Activated T-helper 2 cell treated with anti-CD3 and anti-CD28 coated beads, Interferon-gamma antibody, Interleukin-2, Interleukin-4, amounts not matched to agents 10 μg/mL and 5 μg/mL and 100 μg/mL, durations not matched to agents 14 hours and 24 hours and 36 hours (primary cell): Measurements from ENCODE around the gene PNLDC1. TPM values are rescaled to one million over a fixed set of nuclear protein-coding genes. Genes with fewer than 3 reads are reported as not detected.
"Not testable (repeated sequence)": the region's sequence is repeated elsewhere in the genome, so short reads cannot be mapped to it uniquely, and the experiment has no call there.

Experiments used
- DNase-seq: peaks from one replicate; pipeline ENCODE4 v3.0.0; 2021; ENCODE audit warnings: low spot score
- H3K27ac Mint-ChIP-seq: one replicate; pipeline ENCODE4 v1.8.0; 2021; ENCODE audit warnings: mixed read lengths
- H3K27me3 Mint-ChIP-seq: one replicate; pipeline ENCODE4 v1.8.0; 2021; ENCODE audit warnings: low read depth, mixed read lengths
- H3K36me3 Mint-ChIP-seq: one replicate; pipeline ENCODE4 v1.8.0; 2021; ENCODE audit warnings: low read depth, mixed read lengths
- H3K4me1 Mint-ChIP-seq: one replicate; pipeline ENCODE4 v1.8.0; 2021; ENCODE audit warnings: low read depth, mixed read lengths
- H3K4me3 Mint-ChIP-seq: one replicate; pipeline ENCODE4 v1.8.0; 2021; ENCODE audit warnings: low read depth, mild to moderate bottlenecking, moderate library complexity, mixed read lengths
- H3K9me3 Mint-ChIP-seq: one replicate; pipeline ENCODE4 v1.8.0; 2021; ENCODE audit warnings: mixed read lengths
- intact Hi-C: fragments of 100-400 bp; cut with micrococcal nuclease; formaldehyde crosslinking; loops from one replicate; pipeline ENCODE4 v1.15.1; 2023
- total RNA-seq: library from RNA; stranded (reverse); gene quantifications from 2 replicates; pipeline ENCODE4 v1.2.3, GENCODE V29; 2022

PNLDC1 gene
- total RNA-seq, 1 donor from 2014 or later = 0.32 TPM

- peak; percentile 86 for DNase-seq
- H3K4me3 Mint-ChIP-seq = peak within 1 kb of the TSS; percentile 96
- peaks cover 42% of the 10 kb centered on the region for H3K4me1 Mint-ChIP-seq
- intact Hi-C loops = loop anchor here (2.0 kb wide), 1 partner anchor 140 kb away; no protein-coding TSS in a partner anchor
- H3K27me3 Mint-ChIP-seq = no peaks in the 10 kb centered on the region
- H3K27ac Mint-ChIP-seq = peak within 1 kb of the TSS; percentile 97
- no peaks in the 10 kb centered on the region for H3K9me3 Mint-ChIP-seq
- peaks cover 72% of the 10 kb centered on the region for H3K36me3 Mint-ChIP-seq
These were observed 9.7 kb upstream of the PNLDC1 start, which contains the start of gene MRPL18 for GRCh38 chr6:159790149-159790955. Gene MRPL18, plus strand, starts transcription at chr6:159790467. Its CDS starts 121 bp downstream, at chr6:159790588.

GRCh38 chr6:159790956-159791598 is 9.0 kb upstream of the PNLDC1 start:
- Mint-ChIP-seq H3K27me3 (no peaks in the 10 kb centered on the region), H3K9me3 (no peaks in the 10 kb centered on the region), H3K36me3 (peaks cover 72% of the 10 kb centered on the region), H3K27ac (peak overlapping the region; percentile 97), H3K4me1 (peaks cover 38% of the 10 kb centered on the region), H3K4me3 (peak overlapping the region; percentile 96)
- intact Hi-C loops = loop anchor here (2.0 kb wide), 1 partner anchor 140 kb away; no protein-coding TSS in a partner anchor
- no peak for DNase-seq

DNA sequence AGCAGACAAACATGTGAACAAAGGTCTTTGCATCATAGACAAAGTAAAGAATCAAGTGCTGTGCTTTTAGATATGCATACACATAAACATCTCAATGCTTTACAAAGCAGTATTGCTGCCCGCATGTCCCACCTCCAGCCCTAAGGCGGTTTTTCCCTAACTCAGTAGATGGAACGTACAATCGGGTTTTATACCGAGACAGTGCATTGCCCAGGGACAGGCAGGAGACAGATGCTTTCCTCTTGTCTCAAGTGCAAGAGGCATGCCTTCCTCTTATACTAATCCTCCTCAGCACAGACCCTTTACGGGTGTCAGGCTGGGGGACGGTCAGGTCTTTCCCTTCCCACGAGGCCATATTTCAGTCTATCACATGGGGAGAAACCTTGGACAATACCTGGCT is 5.1 kb upstream of the PNLDC1 start:
- H3K27ac Mint-ChIP-seq, H3K27me3 Mint-ChIP-seq, H3K4me3 Mint-ChIP-seq, H3K9me3 Mint-ChIP-seq, intact Hi-C loops, DNase-seq: not testable (repeated sequence)
- H3K36me3 Mint-ChIP-seq = peaks cover 86% of the 10 kb centered on the region
- peaks cover 23% of the 10 kb centered on the region for H3K4me1 Mint-ChIP-seq

GRCh38 chr6:159797554-159797953 is 2.5 kb upstream of the PNLDC1 start:
- Mint-ChIP-seq H3K4me3 (no peak overlapping the region), H3K36me3 (peaks cover 65% of the 10 kb centered on the region), H3K27me3 (no peaks in the 10 kb centered on the region), H3K4me1 (peaks cover 11% of the 10 kb centered on the region), H3K27ac (no peak overlapping the region), H3K9me3 (no peaks in the 10 kb centered on the region)
- intact Hi-C loops = no loop called here
- DNase-seq = no peak

- no peaks in the 10 kb centered on the region for H3K9me3 Mint-ChIP-seq
- no peaks in the 10 kb centered on the region for H3K27me3 Mint-ChIP-seq
- DNase-seq = no peak
- H3K4me3 Mint-ChIP-seq = no peak overlapping the region
- intact Hi-C loops = no loop called here
- no peak overlapping the region for H3K27ac Mint-ChIP-seq
- peaks cover 1% of the 10 kb centered on the region for H3K4me1 Mint-ChIP-seq
- H3K36me3 Mint-ChIP-seq = peaks cover 29% of the 10 kb centered on the region
These were observed 1.9 kb downstream of the PNLDC1 start for GRCh38 chr6:159801935-159802334.

DNA sequence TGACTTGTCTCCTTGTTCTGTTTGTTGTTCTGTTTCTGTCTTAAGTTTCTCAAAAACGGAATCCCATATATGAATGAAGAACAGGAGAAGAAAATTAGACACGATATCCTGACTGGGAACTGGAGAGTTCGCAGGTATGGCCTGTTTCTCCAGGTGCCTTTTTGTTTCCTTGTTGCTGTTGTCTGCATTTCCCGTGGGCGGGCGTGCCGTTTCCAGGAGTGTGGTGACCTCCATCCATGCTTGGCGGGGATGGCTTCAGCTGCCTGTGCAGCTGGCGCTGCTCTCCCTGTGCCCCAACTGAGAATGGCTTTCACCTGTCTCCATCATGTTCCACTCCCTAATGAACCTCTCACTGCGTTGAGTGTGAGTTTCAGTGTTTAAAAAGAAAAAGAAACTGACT is 4.4 kb downstream of the PNLDC1 start:
- H3K4me1 Mint-ChIP-seq = no peaks in the 10 kb centered on the region
- H3K36me3 Mint-ChIP-seq = peaks cover 3% of the 10 kb centered on the region
- H3K27me3 Mint-ChIP-seq = no peaks in the 10 kb centered on the region
- no peak overlapping the region for H3K27ac Mint-ChIP-seq
- H3K4me3 Mint-ChIP-seq = no peak overlapping the region
- H3K9me3 Mint-ChIP-seq = no peaks in the 10 kb centered on the region
- intact Hi-C loops = no loop called here
- DNase-seq = no peak

GRCh38 chr6:159805440-159806020 is 5.5 kb downstream of the PNLDC1 start:
- H3K36me3 Mint-ChIP-seq = no peaks in the 10 kb centered on the region
- no peak overlapping the region for H3K27ac Mint-ChIP-seq
- H3K9me3 Mint-ChIP-seq = no peaks in the 10 kb centered on the region
- H3K27me3 Mint-ChIP-seq = no peaks in the 10 kb centered on the region
- intact Hi-C loops = no loop called here
- H3K4me3 Mint-ChIP-seq = no peak overlapping the region
- no peaks in the 10 kb centered on the region for H3K4me1 Mint-ChIP-seq
- no peak for DNase-seq

GRCh38 chr6:159806021-159806458 is 6.0 kb downstream of the PNLDC1 start:
- H3K4me1 Mint-ChIP-seq = no peaks in the 10 kb centered on the region
- no peaks in the 10 kb centered on the region for H3K27me3 Mint-ChIP-seq
- H3K27ac Mint-ChIP-seq = no peak overlapping the region
- no peaks in the 10 kb centered on the region for H3K9me3 Mint-ChIP-seq
- no peak for DNase-seq
- H3K4me3 Mint-ChIP-seq = no peak overlapping the region
- H3K36me3 Mint-ChIP-seq = no peaks in the 10 kb centered on the region
- intact Hi-C loops = no loop called here

DNA sequence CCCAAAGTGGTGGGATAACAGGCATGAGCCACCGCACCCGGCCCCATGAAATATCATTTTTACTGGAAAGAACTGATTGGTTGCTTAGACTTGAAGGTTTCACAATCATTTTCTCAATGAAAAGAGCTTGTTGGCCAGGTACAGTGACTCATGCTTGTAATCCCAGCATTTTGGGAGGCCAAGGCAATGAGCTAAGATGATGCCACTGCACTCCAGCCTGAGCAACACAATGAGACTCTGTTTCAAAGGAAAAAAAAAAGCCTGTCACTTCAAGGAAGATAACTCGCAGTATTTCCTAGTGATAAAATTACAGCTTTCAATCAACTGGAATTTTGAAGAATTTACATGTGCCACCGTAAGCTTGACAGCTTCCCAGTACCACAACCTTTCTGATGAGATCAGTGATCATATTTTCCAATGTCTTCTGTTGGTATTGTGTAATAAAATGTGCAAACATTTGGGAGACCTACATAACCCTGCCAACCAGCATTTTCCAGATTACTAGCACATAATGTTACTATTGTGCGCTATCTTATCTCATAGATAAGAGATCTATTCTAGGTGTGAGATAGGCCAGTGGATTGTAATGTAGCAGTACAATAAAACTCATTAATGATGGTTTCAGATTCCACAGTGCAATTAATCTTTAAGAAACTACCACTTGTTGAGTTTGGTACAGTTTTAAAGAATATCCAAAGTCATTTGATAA is 7.2 kb downstream of the PNLDC1 start:
- Mint-ChIP-seq H3K27ac (no peak overlapping the region), H3K27me3 (no peaks in the 10 kb centered on the region), H3K36me3 (no peaks in the 10 kb centered on the region), H3K9me3 (no peaks in the 10 kb centered on the region), H3K4me1 (no peaks in the 10 kb centered on the region), H3K4me3 (no peak overlapping the region)
- intact Hi-C loops = no loop called here
- DNase-seq = no peak

- H3K9me3 Mint-ChIP-seq = no peaks in the 10 kb centered on the region
- no peak overlapping the region for H3K27ac Mint-ChIP-seq
- H3K36me3 Mint-ChIP-seq = no peaks in the 10 kb centered on the region
- no peaks in the 10 kb centered on the region for H3K27me3 Mint-ChIP-seq
- H3K4me3 Mint-ChIP-seq = no peak overlapping the region
- intact Hi-C loops = no loop called here
- no peaks in the 10 kb centered on the region for H3K4me1 Mint-ChIP-seq
- DNase-seq = no peak
These were observed 8.6 kb downstream of the PNLDC1 start for GRCh38 chr6:159808647-159809046.

- Mint-ChIP-seq H3K36me3 (no peaks in the 10 kb centered on the region), H3K27ac (no peak overlapping the region), H3K9me3 (no peaks in the 10 kb centered on the region), H3K27me3 (no peaks in the 10 kb centered on the region), H3K4me1 (no peaks in the 10 kb centered on the region), H3K4me3 (no peak overlapping the region)
- DNase-seq = no peak
- intact Hi-C loops = no loop called here
These were observed 9.1 kb downstream of the PNLDC1 start for GRCh38 chr6:159809149-159809548.

DNA sequence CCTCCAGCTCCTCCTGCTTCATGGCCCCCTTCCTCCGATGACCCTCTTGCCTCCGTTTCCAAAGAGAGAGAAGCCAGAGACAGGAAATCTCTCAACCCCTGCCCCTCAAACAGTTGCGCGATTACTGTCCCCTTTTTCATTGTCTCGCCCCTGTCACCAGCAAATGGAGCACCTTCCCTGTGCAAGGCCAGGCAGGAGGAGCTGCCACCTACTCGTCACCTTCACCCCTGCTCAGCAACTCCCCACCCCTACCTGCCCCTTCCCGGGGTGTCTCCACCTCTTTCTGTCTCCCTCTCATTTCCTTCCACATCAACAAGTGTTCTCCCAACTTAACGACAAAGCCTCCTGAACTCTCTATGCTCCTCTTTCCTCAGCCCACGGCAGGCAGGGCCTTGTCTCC is 13.7 kb downstream of the PNLDC1 start:
- H3K4me3 Mint-ChIP-seq = no peak overlapping the region
- H3K9me3 Mint-ChIP-seq = no peaks in the 10 kb centered on the region
- no peak overlapping the region for H3K27ac Mint-ChIP-seq
- intact Hi-C loops = no loop called here
- no peaks in the 10 kb centered on the region for H3K36me3 Mint-ChIP-seq
- no peak for DNase-seq
- H3K27me3 Mint-ChIP-seq = no peaks in the 10 kb centered on the region
- no peaks in the 10 kb centered on the region for H3K4me1 Mint-ChIP-seq
